Suprapubic skin (tissue), 4 donors: ENCODE data around the gene MLLT6. TPM values are rescaled to one million over a fixed set of nuclear protein-coding genes. Genes with fewer than 3 reads are reported as not detected.
A peak's percentile ranks its signal among the peaks of the same experiment; 100 is the strongest.

Experiments
- DNase-seq, 2 donors: peaks; one replicate each; pipeline ENCODE4 v3.0.0-alpha.2; 2019; ENCODE audit warnings: low spot score in 2 of 2
- H3K27ac ChIP-seq: fragments of 200-600 bp; sonication (generic); one replicate; pipeline ENCODE4 v1.5.1; 2019
- H3K27me3 ChIP-seq: fragments of 200-600 bp; sonication (generic); one replicate; pipeline ENCODE4 v1.5.1; 2019
- H3K36me3 ChIP-seq: fragments of 200-600 bp; sonication (generic); one replicate; pipeline ENCODE4 v1.5.1; 2019
- H3K4me1 ChIP-seq: fragments of 200-600 bp; sonication (generic); one replicate; pipeline ENCODE4 v1.5.1; 2019
- H3K4me3 ChIP-seq: fragments of 200-600 bp; sonication (generic); one replicate; pipeline ENCODE4 v1.5.1; 2019; ENCODE audit warnings: mild to moderate bottlenecking
- H3K9me3 ChIP-seq: fragments of 200-600 bp; sonication (generic); one replicate; pipeline ENCODE4 v1.5.1; 2019
- CTCF ChIP-seq, 2 donors: fragments of 200-600 bp in 1 of 2; fragments of 450-650 bp in 1 of 2; sonication (generic) in 1 of 2; IDR thresholded peaks; one replicate each; pipeline ENCODE4 v1.5.1; 2016 to 2019; ENCODE audit warnings: antibody characterized with exemption in 2 of 2, mild to moderate bottlenecking in 1 of 2, moderate library complexity in 1 of 2
- EP300 ChIP-seq: sonication (generic); formaldehyde crosslinking; IDR thresholded peaks from one replicate; pipeline ENCODE4 v1.6.1; 2017; ENCODE audit warnings: antibody characterized with exemption
- POLR2A ChIP-seq, 2 donors: fragments of 450-650 bp; IDR thresholded peaks; one replicate each; pipeline ENCODE4 v1.6.1; 2017; ENCODE audit warnings: antibody characterized with exemption in 2 of 2, mild to moderate bottlenecking in 2 of 2, moderate library complexity in 2 of 2
- POLR2AphosphoS5 ChIP-seq, 3 donors: sonication (generic); formaldehyde crosslinking; IDR thresholded peaks; one replicate each; pipeline ENCODE4 v1.6.1; 2017; ENCODE audit warnings: antibody characterized with exemption in 3 of 3
- WGBS: methylation state at CpG from one replicate; pipeline ENCODE4 v1.1.5; 2018; 5-methylcytosine and 5-hydroxymethylcytosine counted together
- total RNA-seq, 4 donors: library from RNA; depleted of rRNA; stranded (reverse); fragments of >200 nt; gene quantifications; one replicate each; pipeline ENCODE4 v1.1.0, GENCODE V29; 2016

Gene MLLT6
- total RNA-seq, 4 donors from 2014 or later, result 62.7 to 136 (median 79.0) TPM

GRCh38 chr17:38731526-38732294, 26.6 kb downstream of the MLLT6 start:
- Histone ChIP-seq H3K27me3 (no peaks in the 10 kb centered on the region), H3K4me1 (peaks cover 63% of the 10 kb centered on the region), H3K9me3 (no peaks in the 10 kb centered on the region), H3K4me3 (peak overlapping the region; percentile 82), H3K27ac (peak overlapping the region; percentile 88), H3K36me3 (peaks cover 20% of the 10 kb centered on the region)
- TF ChIP-seq POLR2AphosphoS5 (IDR thresholded peaks at IDR 0.05) (no peak), CTCF (IDR thresholded peaks at IDR 0.05) (no peak), POLR2A (IDR thresholded peaks at IDR 0.05) (no peak), EP300 (no peak)
- WGBS, result 82% methylated on average over 7 of the region's 8 CpGs
- DNase-seq, result no peak

- TF ChIP-seq POLR2A (IDR thresholded peaks at IDR 0.05) (no peak), EP300 (no peak), POLR2AphosphoS5 (IDR thresholded peaks at IDR 0.05) (no peak), CTCF (IDR thresholded peaks at IDR 0.05) (no peak)
- WGBS, result 69% methylated on average over 5 of the region's 7 CpGs
- no peaks in the 10 kb centered on the region for H3K9me3 ChIP-seq
- no peaks in the 10 kb centered on the region for H3K27me3 ChIP-seq
- H3K27ac ChIP-seq, result peak overlapping the region; percentile 15
- peaks cover 28% of the 10 kb centered on the region for H3K36me3 ChIP-seq
- H3K4me3 ChIP-seq, result no peak overlapping the region
- no peak for DNase-seq
- peaks cover 63% of the 10 kb centered on the region for H3K4me1 ChIP-seq
Observed at GRCh38 chr17:38732376-38733281, 27.6 kb downstream of the MLLT6 start.

- Histone ChIP-seq H3K4me1 (peaks cover 59% of the 10 kb centered on the region), H3K27ac (no peak overlapping the region), H3K27me3 (no peaks in the 10 kb centered on the region), H3K9me3 (no peaks in the 10 kb centered on the region), H3K36me3 (peaks cover 36% of the 10 kb centered on the region), H3K4me3 (no peak overlapping the region)
- no peak for DNase-seq
- 84% methylated on average over 9 of the region's 9 CpGs for WGBS
- TF ChIP-seq CTCF (IDR thresholded peaks at IDR 0.05) (no peak), POLR2A (IDR thresholded peaks at IDR 0.05) (no peak), EP300 (no peak), POLR2AphosphoS5 (IDR thresholded peaks at IDR 0.05) (no peak)
Observed at GRCh38 chr17:38733282-38733981, 28.4 kb downstream of the MLLT6 start.

- no peaks in the 10 kb centered on the region for H3K9me3 ChIP-seq
- peaks cover 44% of the 10 kb centered on the region for H3K36me3 ChIP-seq
- DNase-seq, result no peak
- H3K4me1 ChIP-seq, result peaks cover 50% of the 10 kb centered on the region
- TF ChIP-seq POLR2AphosphoS5 (IDR thresholded peaks at IDR 0.05) (no peak), EP300 (no peak), POLR2A (IDR thresholded peaks at IDR 0.05) (no peak), CTCF (IDR thresholded peaks at IDR 0.05) (no peak)
- WGBS, result 67% methylated on average over 14 of the region's 15 CpGs
- no peak overlapping the region for H3K4me3 ChIP-seq
- H3K27me3 ChIP-seq, result no peaks in the 10 kb centered on the region
- H3K27ac ChIP-seq, result no peak overlapping the region
Observed at GRCh38 chr17:38733982-38734973, 29.2 kb downstream of the MLLT6 start.
